Cerebellar cortex (tissue), 1 donor: ENCODE measurements around the gene DUSP12.

Experiments
- DNase-seq: peaks from one replicate; pipeline ENCODE4 v3.0.0-alpha.2; 2015; ENCODE audit warnings: low spot score

DUSP12 gene

DNA sequence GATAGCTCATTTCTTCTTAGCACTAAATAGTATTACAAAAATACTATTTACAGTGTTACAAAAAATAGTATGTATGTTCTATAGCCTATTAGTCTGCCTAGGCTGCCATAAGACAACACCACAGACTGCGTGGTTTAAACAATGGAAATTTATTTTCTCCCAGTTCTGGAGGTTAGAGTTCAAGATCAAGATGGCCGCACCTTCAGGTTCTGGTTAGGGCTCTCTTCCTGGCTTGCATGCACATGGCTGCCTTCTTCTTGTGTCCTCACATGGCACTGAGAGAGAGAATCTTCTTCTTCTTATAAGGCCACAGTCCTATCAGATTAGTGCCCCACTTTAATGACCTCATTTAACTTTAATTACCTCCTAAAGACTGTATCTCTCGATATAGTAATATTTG, 20.7 kb downstream of the DUSP12 start:
- DNase-seq: no peak

- DNase-seq: no peak
These were observed 21.6 kb downstream of the DUSP12 start for GRCh38 chr1:161771161-161771560.

DNA sequence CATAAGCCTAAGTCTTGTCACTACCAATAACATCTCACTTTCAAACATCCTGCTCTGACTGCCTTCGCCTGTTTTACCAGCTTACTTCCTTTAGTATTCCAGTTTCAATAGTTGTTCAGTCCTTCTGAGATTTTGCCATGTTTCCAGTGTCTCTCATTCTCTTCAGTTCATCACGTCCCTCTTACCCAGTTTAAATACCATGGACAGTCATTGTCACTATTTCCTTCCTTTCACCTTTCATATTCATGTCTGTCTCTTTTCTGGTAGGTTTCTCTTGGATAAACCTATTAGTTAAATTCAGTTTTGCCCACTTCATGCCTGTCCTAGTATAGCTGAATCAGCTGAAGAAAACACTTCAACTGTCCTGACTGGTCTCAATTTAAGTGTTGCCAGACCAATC, 22.4 kb downstream of the DUSP12 start:
- no peak for DNase-seq

GRCh38 chr1:161772397-161772796, 22.8 kb downstream of the DUSP12 start:
- no peak for DNase-seq

GRCh38 chr1:161773791-161774190, 24.2 kb downstream of the DUSP12 start:
- no peak for DNase-seq

DNA sequence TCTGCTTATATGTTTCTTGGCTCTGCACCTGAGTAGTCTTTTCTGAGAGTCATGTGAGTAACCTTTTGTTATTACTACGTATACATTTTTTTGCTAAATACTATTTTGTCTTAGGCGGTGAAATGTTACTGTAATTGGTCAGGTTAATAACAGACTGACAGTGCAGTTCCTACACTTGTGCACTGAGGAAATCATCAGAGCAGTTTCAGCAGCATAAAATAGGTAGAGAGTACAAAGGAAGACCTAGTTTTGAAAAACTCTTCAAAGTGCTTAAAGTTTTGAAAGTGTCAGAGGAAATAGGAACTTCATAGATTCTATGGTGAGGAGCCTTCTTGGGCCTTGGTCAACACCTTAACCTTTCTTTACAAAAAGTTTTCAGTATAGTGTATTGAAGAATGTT, 27.7 kb downstream of the DUSP12 start:
- no peak for DNase-seq

DNA sequence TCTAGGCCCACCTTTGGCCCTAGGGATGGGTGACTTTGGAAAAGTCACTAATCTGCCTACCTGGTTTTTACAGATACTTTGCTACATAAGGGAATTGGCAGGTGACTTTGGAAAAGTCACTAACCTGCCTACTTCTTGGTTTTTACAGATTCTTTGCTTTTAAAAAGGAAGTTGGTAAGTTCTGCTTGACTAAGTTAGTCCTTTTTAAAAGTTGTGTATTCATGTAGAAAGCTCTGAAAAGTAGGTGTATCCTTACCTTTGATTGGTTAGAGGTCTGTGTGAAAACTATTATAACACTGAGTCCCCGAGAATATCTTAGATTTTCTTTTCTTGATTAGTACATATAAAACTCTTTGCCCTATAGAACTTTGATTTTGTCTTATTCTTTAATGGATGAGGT, 28.9 kb downstream of the DUSP12 start:
- DNase-seq: no peak

DNA sequence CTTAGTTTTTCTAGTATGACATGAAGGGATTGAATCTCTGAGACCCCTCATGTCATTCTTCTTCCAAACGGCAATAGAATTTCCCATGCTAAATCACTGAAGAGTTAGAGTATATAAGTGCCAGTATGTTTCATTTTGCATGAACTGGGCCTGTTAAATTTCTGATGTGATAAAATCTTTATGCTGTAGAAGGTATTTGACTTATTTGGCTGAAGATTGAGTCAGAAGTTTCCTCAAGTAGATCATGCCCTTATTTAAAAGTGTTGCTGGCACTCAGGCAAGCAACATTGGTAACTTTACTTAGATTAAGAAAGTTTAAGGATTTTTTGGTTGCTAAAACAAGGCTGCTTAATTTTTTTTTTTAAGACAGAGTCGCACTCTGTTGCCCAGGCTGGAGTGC, 29.8 kb downstream of the DUSP12 start:
- DNase-seq: no peak

- DNase-seq: no peak
These were observed 32.4 kb downstream of the DUSP12 start for GRCh38 chr1:161781995-161782394.

- DNase-seq: no peak
These were observed 33.3 kb downstream of the DUSP12 start for GRCh38 chr1:161782886-161783285.

- no peak for DNase-seq
These were observed 35.4 kb downstream of the DUSP12 start for GRCh38 chr1:161784968-161785367.

- no peak for DNase-seq
These were observed 37.8 kb downstream of the DUSP12 start for GRCh38 chr1:161787355-161787754.

DNA sequence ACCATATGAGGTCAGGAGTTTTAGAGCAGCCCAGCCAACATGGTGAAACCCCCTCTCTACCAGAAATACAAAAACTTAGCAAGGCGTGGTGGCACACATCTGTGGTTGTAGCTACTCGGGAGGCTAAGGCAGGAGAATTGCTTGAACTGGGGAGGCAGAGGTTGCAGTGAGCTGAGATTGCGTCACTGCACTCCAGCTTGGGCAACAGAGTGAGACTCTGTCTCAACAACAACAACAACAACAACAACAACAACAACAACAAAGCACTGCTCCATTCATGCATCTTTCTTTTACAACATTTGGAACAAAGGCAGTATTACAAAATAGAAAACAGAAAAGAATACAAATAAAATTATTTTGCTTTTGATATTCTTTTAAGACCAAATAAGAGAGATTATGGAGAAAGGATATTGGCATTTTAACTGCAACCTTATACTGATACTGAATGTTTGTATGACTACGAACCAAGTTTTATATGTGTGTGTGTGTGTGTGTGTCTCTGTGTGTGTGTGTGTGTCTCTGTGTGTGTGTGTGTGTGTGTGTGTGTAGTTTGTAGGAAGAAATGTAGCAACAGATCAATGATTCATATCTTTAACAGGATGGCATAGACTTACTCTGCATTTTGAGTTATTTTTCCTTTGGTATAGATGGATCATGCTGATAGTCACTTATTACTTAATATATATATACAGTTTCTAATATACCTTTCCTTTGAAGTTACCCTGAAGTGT, 41.2 kb downstream of the DUSP12 start:
- DNase-seq: no peak

DNA sequence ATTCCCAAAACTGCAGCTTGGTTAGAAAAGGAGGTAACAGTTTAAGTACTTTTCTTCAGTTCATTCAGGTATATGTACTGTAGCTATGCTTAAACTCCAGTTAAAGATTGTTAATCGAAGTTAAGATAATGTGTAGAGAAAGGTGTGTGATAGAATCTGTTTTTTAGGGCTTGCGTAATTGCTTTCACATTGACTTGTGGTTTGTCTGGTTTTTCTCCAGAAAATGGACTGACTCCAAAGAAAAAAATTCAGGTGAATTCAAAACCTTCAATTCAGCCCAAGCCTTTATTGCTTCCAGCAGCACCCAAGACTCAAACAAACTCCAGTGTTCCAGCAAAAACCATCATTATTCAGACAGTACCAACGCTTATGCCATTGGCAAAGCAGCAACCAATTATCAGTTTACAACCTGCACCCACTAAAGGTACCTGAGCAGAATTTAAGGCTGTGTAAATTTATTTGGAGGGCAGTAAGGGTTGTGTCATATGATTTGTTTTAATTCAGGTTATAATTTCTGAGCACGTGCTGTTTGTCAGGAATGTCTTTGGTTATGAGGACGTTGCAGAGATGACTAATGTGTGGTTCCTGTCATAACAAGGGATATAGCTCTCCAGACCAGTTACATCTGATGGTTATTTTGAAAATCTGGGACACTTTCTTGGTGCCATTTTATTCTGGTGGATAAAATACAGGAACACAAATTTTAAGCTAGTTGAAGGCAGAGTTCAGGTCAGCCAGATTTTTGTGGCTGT, 42.5 kb downstream of the DUSP12 start:
- no peak for DNase-seq

GRCh38 chr1:161792740-161793139, 43.2 kb downstream of the DUSP12 start:
- DNase-seq: peak; percentile 70

DNA sequence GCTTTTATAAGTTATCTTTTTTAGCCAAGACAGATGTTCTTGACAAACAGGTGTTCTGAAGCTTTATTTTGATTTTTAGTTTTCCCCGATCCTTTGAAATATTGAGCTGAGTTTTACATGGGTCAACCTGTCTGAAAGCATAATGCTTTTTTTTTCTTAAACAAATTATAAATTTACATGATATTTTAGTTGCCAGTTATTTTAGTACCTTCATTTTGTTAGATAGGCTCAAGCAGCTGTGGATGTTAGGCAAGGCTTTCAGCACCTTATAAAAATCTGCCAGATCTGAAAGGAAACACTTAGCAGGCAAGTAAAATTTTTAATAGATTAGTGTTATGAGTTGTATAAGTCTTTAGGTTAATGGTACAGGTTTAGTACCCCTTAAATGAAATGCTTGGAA, 50.2 kb downstream of the DUSP12 start:
- DNase-seq: no peak

DNA sequence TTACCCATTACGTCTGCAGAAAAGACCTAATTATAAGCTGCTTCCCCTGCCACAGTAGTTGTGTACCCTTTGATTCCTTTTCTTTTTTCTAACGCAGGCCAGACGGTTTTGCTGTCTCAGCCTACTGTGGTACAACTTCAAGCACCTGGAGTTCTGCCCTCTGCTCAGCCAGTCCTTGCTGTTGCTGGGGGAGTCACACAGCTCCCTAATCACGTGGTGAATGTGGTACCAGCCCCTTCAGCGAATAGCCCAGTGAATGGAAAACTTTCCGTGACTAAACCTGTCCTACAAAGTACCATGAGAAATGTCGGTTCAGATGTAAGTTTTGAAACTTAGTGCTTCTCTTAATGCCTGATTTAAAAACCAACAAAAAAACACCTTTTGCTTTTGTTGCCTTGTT, 52.4 kb downstream of the DUSP12 start:
- no peak for DNase-seq

DNA sequence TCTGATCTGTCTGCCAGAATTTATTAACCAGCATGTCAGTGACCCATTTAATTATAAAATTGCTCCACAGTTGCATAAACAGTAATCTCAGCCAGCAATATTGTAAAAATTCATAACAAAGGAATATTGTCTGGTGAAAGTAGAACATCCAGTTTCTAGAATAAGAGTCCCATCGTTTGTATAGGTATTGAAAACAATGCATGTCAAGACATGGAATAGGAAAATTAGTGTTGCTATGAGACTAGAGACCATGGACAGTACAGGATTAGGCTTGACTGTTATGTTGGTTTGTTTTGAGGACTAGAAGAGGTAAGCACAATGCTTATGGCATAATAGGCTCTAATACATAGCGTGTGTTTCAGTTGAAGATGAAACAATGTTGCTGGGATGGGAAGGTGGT, 53.6 kb downstream of the DUSP12 start:
- DNase-seq: no peak

GRCh38 chr1:161805399-161806197, 56.0 kb downstream of the DUSP12 start:
- no peak for DNase-seq
